IMR-90 (cell line): ENCODE data around the gene OR2A2. TPM values are rescaled to one million over a fixed set of nuclear protein-coding genes. Genes with fewer than 3 reads are reported as not detected.
A peak's percentile ranks its signal among the peaks of the same experiment; 100 is the strongest.

ENCODE experiments used
- ATAC-seq: fragments of 200-7000 bp; cut with Tn5 transposase; 2 replicates; pipeline ENCODE4 v1.9.1; 2020; ENCODE audit warnings: low read depth, mild to moderate bottlenecking, moderate library complexity
- BruUV-seq: library from RNA; stranded (reverse); fragments of 400-500 nt; replicated peaks from 2 replicates; lab custom pipeline; 2021; lab: Mats Ljungman, UMichigan
- CTCF ChIA-PET: fragments of 300-600 bp; formaldehyde crosslinking; extraction: SDS; loops from one replicate; lab custom pipeline; 2021; ENCODE audit warnings: antibody characterized with exemption; lab: Yijun Ruan, JAX
- POLR2A ChIA-PET: fragments of 300-600 bp; sonication (Branson Sonifier 250); formaldehyde crosslinking; loops from one replicate; lab custom pipeline; 2022; ENCODE audit warnings: antibody characterized with exemption; ENCODE audit not compliant: unreplicated experiment; lab: Charles Lee
- DNase-seq: peaks from one replicate; pipeline ENCODE4 v3.0.0; 2013
- H2AFZ ChIP-seq: replicated peaks from 2 replicates; pipeline ENCODE3; 2013; ENCODE audit warnings: low read length, mild to moderate bottlenecking; ENCODE audit not compliant: poor library complexity
- H2AK5ac ChIP-seq: 2 replicates; pipeline ENCODE4 v1.6.1; 2013; ENCODE audit warnings: low read depth, low read length, inconsistent platforms
- H2AK9ac ChIP-seq: replicated peaks from 2 replicates; pipeline ENCODE3; 2013; ENCODE audit warnings: mild to moderate bottlenecking, low read depth, low read length, moderate library complexity; ENCODE audit not compliant: poor library complexity
- H2BK120ac ChIP-seq: 2 replicates; pipeline ENCODE4 v1.6.1; 2013; ENCODE audit warnings: low read depth, low read length, inconsistent platforms
- H2BK15ac ChIP-seq: 3 replicates; pipeline ENCODE4 v1.6.1; 2013; ENCODE audit warnings: low read depth, low read length, inconsistent platforms
- H2BK20ac ChIP-seq: 2 replicates; pipeline ENCODE4 v1.6.1; 2013; ENCODE audit warnings: low read depth, mild to moderate bottlenecking, inconsistent platforms, low read length, moderate library complexity
- H2BK5ac ChIP-seq: 2 replicates; pipeline ENCODE4 v1.6.1; 2013; ENCODE audit warnings: mild to moderate bottlenecking, low read depth, low read length, inconsistent platforms; ENCODE audit not compliant: poor library complexity, severe bottlenecking
- H3K14ac ChIP-seq: replicated peaks from 2 replicates; pipeline ENCODE4 v1.6.1; 2013; ENCODE audit warnings: low read depth, low read length, inconsistent platforms
- H3K18ac ChIP-seq: 2 replicates; pipeline ENCODE4 v1.6.1; 2013; ENCODE audit warnings: low read depth, low read length, control low read depth
- H3K23ac ChIP-seq: 2 replicates; pipeline ENCODE4 v1.6.1; 2013; ENCODE audit warnings: low read depth, low read length, inconsistent platforms
- H3K27ac ChIP-seq: 2 replicates; pipeline ENCODE4 v1.5.1; 2013; ENCODE audit warnings: mild to moderate bottlenecking, control low read depth, low read length; ENCODE audit not compliant: insufficient read depth
- H3K27me3 ChIP-seq: 2 replicates; pipeline ENCODE4 v1.6.1; 2013; ENCODE audit warnings: low read length; ENCODE audit not compliant: control insufficient read depth, insufficient read depth
- H3K36me3 ChIP-seq: 2 replicates; pipeline ENCODE4 v1.6.1; 2013; ENCODE audit warnings: low read length, mixed read lengths; ENCODE audit not compliant: control insufficient read depth, insufficient read depth
- H3K4ac ChIP-seq: 2 replicates; pipeline ENCODE4 v1.6.1; 2013; ENCODE audit warnings: low read depth, low read length, inconsistent platforms
- H3K4me1 ChIP-seq: 2 replicates; pipeline ENCODE4 v1.6.1; 2013; ENCODE audit warnings: low read length, mixed read lengths; ENCODE audit not compliant: control insufficient read depth, insufficient read depth
- H3K4me2 ChIP-seq: 2 replicates; pipeline ENCODE4 v1.6.1; 2013; ENCODE audit warnings: low read depth, mild to moderate bottlenecking, control low read depth, low read length, moderate library complexity
- H3K4me3 ChIP-seq: 2 replicates; pipeline ENCODE4 v1.5.1; 2013; ENCODE audit warnings: low read depth, mild to moderate bottlenecking, control low read depth, low read length, moderate library complexity; ENCODE audit not compliant: insufficient read depth
- H3K56ac ChIP-seq: 2 replicates; pipeline ENCODE4 v1.6.1; 2013; ENCODE audit warnings: low read length, inconsistent platforms; ENCODE audit not compliant: insufficient read depth; ENCODE audit errors: extremely low read depth
- H3K79me1 ChIP-seq, 2 experiments: 2 replicates each; pipeline ENCODE4 v1.6.1; 2013; ENCODE audit warnings: low read length in 2 of 2, inconsistent platforms in 1 of 2, low read depth in 1 of 2
- H3K9ac ChIP-seq: 2 replicates; pipeline ENCODE4 v1.6.1; 2013; ENCODE audit warnings: low read depth, low read length, control low read depth
- H3K9me1 ChIP-seq: 2 replicates; pipeline ENCODE4 v1.6.1; 2013; ENCODE audit warnings: low read length, inconsistent platforms; ENCODE audit not compliant: insufficient read depth
- H3K9me3 ChIP-seq: 2 replicates; pipeline ENCODE4 v1.6.1; 2013; ENCODE audit warnings: low read length; ENCODE audit not compliant: control insufficient read depth, insufficient read depth
- H4K20me1 ChIP-seq: 2 replicates; pipeline ENCODE4 v1.6.1; 2013; ENCODE audit warnings: low read length, inconsistent platforms; ENCODE audit not compliant: insufficient read depth
- H4K5ac ChIP-seq: 2 replicates; pipeline ENCODE4 v1.6.1; 2013; ENCODE audit warnings: mild to moderate bottlenecking, low read depth, low read length, control low read depth
- H4K8ac ChIP-seq, 2 experiments: 2 replicates each; pipeline ENCODE4 v1.6.1; 2013; ENCODE audit warnings: low read depth in 2 of 2, low read length in 2 of 2, control low read depth in 1 of 2, inconsistent platforms in 1 of 2
- H4K91ac ChIP-seq: 2 replicates; pipeline ENCODE4 v1.6.1; 2013; ENCODE audit warnings: low read depth, low read length, inconsistent platforms; ENCODE audit not compliant: insufficient read depth
- ELK1 ChIP-seq: fragments of 150-350 bp; IDR thresholded peaks from 2 replicates; pipeline ENCODE4 v1.6.1; 2016; ENCODE audit warnings: low read depth, mild to moderate bottlenecking, low read length, moderate library complexity, borderline replicate concordance
- MAFK ChIP-seq: IDR thresholded peaks from 2 replicates; pipeline ENCODE4 v1.6.1; 2012; ENCODE audit warnings: low read depth, low read length, improper control_type of control experiment
- MAZ ChIP-seq: IDR thresholded peaks from 2 replicates; pipeline ENCODE4 v1.6.1; 2012; ENCODE audit warnings: low read depth, mild to moderate bottlenecking, low read length, improper control_type of control experiment, moderate library complexity, borderline replicate concordance
- RAD21 ChIP-seq: IDR thresholded peaks from 2 replicates; pipeline ENCODE4 v1.6.1; 2012; ENCODE audit warnings: low read length, improper control_type of control experiment
- USF2 ChIP-seq: fragments of 150-350 bp; IDR thresholded peaks from 2 replicates; pipeline ENCODE4 v1.6.1; 2017; ENCODE audit warnings: mild to moderate bottlenecking, antibody characterized with exemption, low read length, low read depth
- WGBS, 2 experiments: methylation state at CpG; one replicate each; pipeline versions ENCODE4 v1.1.5 to v1.1.7; 2013; ENCODE audit warnings: missing lambda C conversion rate in 2 of 2; ENCODE audit not compliant: insufficient read length in 1 of 2; ENCODE audit errors: extremely low coverage in 2 of 2; 5-methylcytosine and 5-hydroxymethylcytosine counted together
- dilution Hi-C: fragments of 300-500 bp; cut with HindIII; formaldehyde crosslinking; loops from one replicate; pipeline ENCODE4 v1.14.3; 2018; ENCODE audit warnings: low sequenced_read_pairs; ENCODE audit not compliant: unreplicated experiment
- in situ Hi-C: fragments of 300-500 bp; cut with MboI; formaldehyde crosslinking; loops from 3 replicates; pipeline ENCODE4 v1.14.3; 2019; ENCODE audit warnings: low sequenced_read_pairs, inconsistent platforms, mixed read lengths
- intact Hi-C: fragments of 100-400 bp; cut with micrococcal nuclease; formaldehyde crosslinking; loops from 2 replicates; pipeline ENCODE4 v1.10.0; 2022
- polyA plus RNA-seq, 3 experiments: library from polyadenylated mRNA; depleted of rRNA; stranded (reverse); fragments of >200 nt; gene quantifications; 2 replicates each; pipeline ENCODE4 v1.2.3, GENCODE V29; 2012; ENCODE audit warnings: low replicate concordance in 1 of 3
- total RNA-seq: library from RNA; depleted of rRNA; stranded (reverse); fragments of >200 nt; gene quantifications from 2 replicates; pipeline ENCODE4 v1.2.3, GENCODE V29; 2012

The OR2A2 gene
- total and polyA plus RNA-seq, 2 of the 4 experiments (the other 2 are of a cell fraction), result not detected

GRCh38 chr7:144132262-144132661 is 22.9 kb downstream of the OR2A2 start:
- CTCF ChIA-PET, result no interaction called here
- ATAC-seq, result no peak

More at GRCh38 chr7:144132262-144132661, 22.9 kb downstream of the OR2A2 start:
- TF ChIP-seq MAZ (no peak), ELK1 (no peak), MAFK (peak; percentile 23; the same call in 1 of the 2 replicates), RAD21 (no peak), USF2 (no peak)
- Histone ChIP-seq H2BK15ac (no peak overlapping the region), H3K4me3 (no peak overlapping the region), H2AK9ac (no peak overlapping the region), H3K14ac (no peak overlapping the region), H2AFZ (no peak overlapping the region), H4K91ac (no peak overlapping the region), H2BK120ac (no peak overlapping the region), H3K4me2 (no peak overlapping the region), H3K9me1 (no peaks in the 10 kb centered on the region), H3K79me1 (no peaks in the 10 kb centered on the region), H4K5ac (no peak overlapping the region), H3K27me3 (no peaks in the 10 kb centered on the region), H3K18ac (no peak overlapping the region), H3K27ac (no peak overlapping the region), H3K23ac (no peak overlapping the region), H3K4me1 (no peaks in the 10 kb centered on the region), H2BK5ac (no peak overlapping the region), H4K20me1 (no peaks in the 10 kb centered on the region), H2BK20ac (no peak overlapping the region), H3K9ac (no peak overlapping the region), H3K36me3 (no peaks in the 10 kb centered on the region), H3K9me3 (no peaks in the 10 kb centered on the region), H2AK5ac (no peak overlapping the region), H3K4ac (no peak overlapping the region), H4K8ac (no peak overlapping the region), H3K56ac (no peak overlapping the region)
- in situ Hi-C loops, result no loop called here
- POLR2A ChIA-PET, result no interaction called here
- BruUV-seq, result no TSS peak
- WGBS, 2 experiments, result no CpG with 5 or more reads among the region's 3 CpGs
- dilution Hi-C loops, result no loop called here
- no peak for DNase-seq
- intact Hi-C loops, result no loop called here
